Ovary (tissue), 3 donors: ENCODE results near the gene DNAI2.

Experiments
- POLR2A ChIP-seq: fragments of 450-650 bp; IDR thresholded peaks from one replicate; pipeline ENCODE4 v1.6.1; 2017; ENCODE audit warnings: antibody characterized with exemption, mild to moderate bottlenecking, moderate library complexity
- TF ChIP-seq, protein P1 (sequence below), 3 donors: fragments of 450-650 bp in 2 of 3; fragments of 200-600 bp in 1 of 3; IDR thresholded peaks; one replicate each; pipeline versions ENCODE4 v1.5.1 to v1.8.0; 2016 to 2022; ENCODE audit warnings: antibody characterized with exemption in 3 of 3, mild to moderate bottlenecking in 1 of 3
- donor health status: DM: no; HTN: no; CAD: no.

DNA sequence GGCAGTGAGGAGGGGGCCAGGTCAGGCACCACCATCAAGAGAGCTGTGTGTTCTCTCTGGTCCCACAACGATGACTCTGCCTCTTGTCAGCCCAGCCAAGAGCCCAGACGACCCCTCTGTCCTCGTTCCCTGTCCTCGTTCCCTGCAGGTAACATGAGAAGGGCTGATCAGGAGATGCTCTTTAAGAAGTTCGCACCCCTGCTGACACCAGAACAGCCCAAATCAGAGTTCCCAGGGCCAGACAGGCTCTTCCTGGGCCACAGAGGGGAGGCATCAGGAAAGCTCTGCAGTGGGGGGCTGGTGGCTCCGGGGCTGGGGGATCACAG lies 13.5 kb upstream of the DNAI2 start:
- TF ChIP-seq, protein P1, sequence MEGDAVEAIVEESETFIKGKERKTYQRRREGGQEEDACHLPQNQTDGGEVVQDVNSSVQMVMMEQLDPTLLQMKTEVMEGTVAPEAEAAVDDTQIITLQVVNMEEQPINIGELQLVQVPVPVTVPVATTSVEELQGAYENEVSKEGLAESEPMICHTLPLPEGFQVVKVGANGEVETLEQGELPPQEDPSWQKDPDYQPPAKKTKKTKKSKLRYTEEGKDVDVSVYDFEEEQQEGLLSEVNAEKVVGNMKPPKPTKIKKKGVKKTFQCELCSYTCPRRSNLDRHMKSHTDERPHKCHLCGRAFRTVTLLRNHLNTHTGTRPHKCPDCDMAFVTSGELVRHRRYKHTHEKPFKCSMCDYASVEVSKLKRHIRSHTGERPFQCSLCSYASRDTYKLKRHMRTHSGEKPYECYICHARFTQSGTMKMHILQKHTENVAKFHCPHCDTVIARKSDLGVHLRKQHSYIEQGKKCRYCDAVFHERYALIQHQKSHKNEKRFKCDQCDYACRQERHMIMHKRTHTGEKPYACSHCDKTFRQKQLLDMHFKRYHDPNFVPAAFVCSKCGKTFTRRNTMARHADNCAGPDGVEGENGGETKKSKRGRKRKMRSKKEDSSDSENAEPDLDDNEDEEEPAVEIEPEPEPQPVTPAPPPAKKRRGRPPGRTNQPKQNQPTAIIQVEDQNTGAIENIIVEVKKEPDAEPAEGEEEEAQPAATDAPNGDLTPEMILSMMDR (IDR thresholded peaks at IDR 0.05), result no peak
- no peak for TF ChIP-seq POLR2A
